Naive thymus-derived CD4-positive, alpha-beta T cell (primary cell): ENCODE data around the gene SUPT7L. TPM values are rescaled to one million over a fixed set of nuclear protein-coding genes. Genes with fewer than 3 reads are reported as not detected.
"Not testable (repeated sequence)": the region's sequence is repeated elsewhere in the genome, so short reads cannot be mapped to it uniquely, and the experiment has no call there.

Experiments
- ATAC-seq: fragments of 150-1000 bp; cut with Tn5 transposase; 2 replicates; pipeline ENCODE4 v1.10.0; 2021; ENCODE audit warnings: mild to moderate bottlenecking, moderate library complexity
- CTCF ChIA-PET: fragments of 350-600 bp; sonication (Branson Sonifier 250); formaldehyde crosslinking; loops from one replicate; lab custom pipeline; 2021; ENCODE audit warnings: antibody characterized with exemption; lab: Charles Lee
- POLR2A ChIA-PET: fragments of 350-600 bp; sonication (Branson Sonifier 250); formaldehyde crosslinking; loops from one replicate; lab custom pipeline; 2021; ENCODE audit warnings: antibody characterized with exemption, inconsistent platforms; lab: Charles Lee
- DNase-seq, 9 donors: peaks; one replicate each; pipeline versions ENCODE4 v3.0.0 to v3.0.0-alpha.2; 2020 to 2022; ENCODE audit warnings: mixed read lengths in 1 of 9
- H3K27ac ChIP-seq: one replicate; pipeline ENCODE4 v1.7.0; 2013; ENCODE audit warnings: mild to moderate bottlenecking, low read depth, low read length, moderate library complexity
- H3K27me3 ChIP-seq, 2 donors: one replicate each; pipeline ENCODE4 v1.7.0; 2013; ENCODE audit warnings: low read length in 2 of 2, mild to moderate bottlenecking in 2 of 2, moderate library complexity in 2 of 2; ENCODE audit not compliant: control insufficient read depth in 2 of 2, insufficient read depth in 2 of 2
- H3K36me3 ChIP-seq, 3 experiments: 1 replicate in 2 of 3; 2 replicates in 1 of 3; pipeline ENCODE4 v1.7.0; 2013; ENCODE audit warnings: low read length in 3 of 3, mild to moderate bottlenecking in 3 of 3, moderate library complexity in 1 of 3; ENCODE audit not compliant: insufficient read depth in 3 of 3, control insufficient read depth in 2 of 3
- H3K4me1 ChIP-seq, 2 donors: one replicate each; pipeline ENCODE4 v1.7.0; 2013; ENCODE audit warnings: low read length in 2 of 2, mild to moderate bottlenecking in 2 of 2, moderate library complexity in 1 of 2; ENCODE audit not compliant: control insufficient read depth in 2 of 2, insufficient read depth in 2 of 2
- H3K4me3 ChIP-seq: 2 replicates; pipeline ENCODE4 v1.7.0; 2013; ENCODE audit warnings: mild to moderate bottlenecking, low read length
- H3K9me3 ChIP-seq, 3 experiments: 1 replicate in 2 of 3; 2 replicates in 1 of 3; pipeline ENCODE4 v1.7.0; 2013; ENCODE audit warnings: low read length in 3 of 3; ENCODE audit not compliant: control insufficient read depth in 2 of 3
- H3K27ac Mint-ChIP-seq, 9 donors: one replicate each; pipeline ENCODE4 v1.8.0; 2020 to 2022; ENCODE audit warnings: mixed read lengths in 9 of 9, mild to moderate bottlenecking in 8 of 9, moderate library complexity in 5 of 9, inconsistent platforms in 2 of 9
- H3K27me3 Mint-ChIP-seq, 5 donors: one replicate each; pipeline ENCODE4 v1.8.0; 2021 to 2022; ENCODE audit warnings: mixed read lengths in 5 of 5, mild to moderate bottlenecking in 1 of 5
- H3K36me3 Mint-ChIP-seq, 5 donors: one replicate each; pipeline ENCODE4 v1.8.0; 2020 to 2022; ENCODE audit warnings: mixed read lengths in 5 of 5, mild to moderate bottlenecking in 3 of 5, inconsistent platforms in 1 of 5
- H3K4me1 Mint-ChIP-seq, 7 donors: one replicate each; pipeline ENCODE4 v1.8.0; 2020 to 2022; ENCODE audit warnings: mixed read lengths in 7 of 7, mild to moderate bottlenecking in 3 of 7, inconsistent platforms in 1 of 7
- H3K4me3 Mint-ChIP-seq, 10 donors: one replicate each; pipeline ENCODE4 v1.8.0; 2020 to 2022; ENCODE audit warnings: mild to moderate bottlenecking in 10 of 10, mixed read lengths in 10 of 10, moderate library complexity in 6 of 10, inconsistent platforms in 2 of 10
- H3K9me3 Mint-ChIP-seq, 11 donors: one replicate each; pipeline ENCODE4 v1.8.0; 2020 to 2022; ENCODE audit warnings: mixed read lengths in 11 of 11, mild to moderate bottlenecking in 4 of 11, inconsistent platforms in 1 of 11, moderate library complexity in 1 of 11
- intact Hi-C, 2 donors: fragments of 100-400 bp; cut with micrococcal nuclease; formaldehyde crosslinking; loops; one replicate each; pipeline ENCODE4 v1.15.1; 2023
- polyA plus RNA-seq, 2 donors: library from polyadenylated mRNA; unstranded; fragments of 300-500 nt; fragmentation: Illumina TruSeq; gene quantifications; one replicate each; pipeline ENCODE4 v1.2.3, GENCODE V29; 2021
- total RNA-seq, 6 experiments: library from RNA in 5 of 6; stranded (reverse) in 5 of 6; gene quantifications; 1 replicate in 5 of 6; 2 replicates in 1 of 6; pipeline ENCODE4 v1.2.3 and lab custom pipeline; 2021 to 2026

SUPT7L gene
- total and polyA plus RNA-seq, 7 experiments from 2014 or later: 19.0 to 58.6 (median 42.9) TPM

- no peaks in the 10 kb centered on the region for H3K9me3 ChIP-seq
- POLR2A ChIA-PET: no interaction called here
- peaks cover 0 to 17% of the 10 kb centered on the region in 2 donors for H3K4me1 ChIP-seq
- H3K27ac ChIP-seq: no peak overlapping the region
- no peaks in the 10 kb centered on the region for H3K27me3 ChIP-seq
- Mint-ChIP-seq H3K36me3 (peaks cover 5 to 44% (median 19%) of the 10 kb centered on the region in 5 donors), H3K4me3 (no peak overlapping the region), H3K27me3 (no peaks in the 10 kb centered on the region), H3K4me1 (peaks cover 0 to 17% (median 7%) of the 10 kb centered on the region in 7 donors), H3K27ac (no peak overlapping the region), H3K9me3 (no peaks in the 10 kb centered on the region)
- ATAC-seq: no peak
- DNase-seq: no peak
- CTCF ChIA-PET: interaction anchor here (3.1 kb wide), 1 partner anchor 15 kb away, joined by 10 read pairs; no protein-coding TSS in a partner anchor
- intact Hi-C loops: no loop called here
- H3K36me3 ChIP-seq: peaks cover 0 to 31% (median 17%) of the 10 kb centered on the region in 3 experiments
- no peak overlapping the region for H3K4me3 ChIP-seq
Measured at GRCh38 chr2:27689424-27689823, 26.0 kb upstream of the SUPT7L start.

DNA sequence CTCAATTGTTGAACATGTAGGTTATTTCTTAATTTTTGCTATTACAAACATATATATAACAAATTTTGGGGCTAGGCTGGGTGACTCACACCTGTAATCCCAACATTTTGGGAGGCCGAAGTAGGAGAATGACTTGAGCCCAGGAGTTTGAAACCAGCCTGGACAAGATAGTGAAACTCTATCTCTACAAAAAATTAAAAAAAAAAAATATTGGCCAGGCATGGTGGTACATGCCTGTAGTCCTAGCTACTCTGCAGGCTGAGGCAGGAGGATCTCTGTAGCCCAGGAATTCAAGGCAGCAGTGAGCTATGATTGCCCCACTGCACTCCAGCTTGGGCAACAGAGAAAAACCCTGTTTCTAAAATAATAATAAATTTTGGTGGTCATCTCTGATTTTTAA lies 23.8 kb upstream of the SUPT7L start:
- CTCF ChIA-PET: interaction anchor here (0.6 to 0.7 kb wide), 2 partner anchors 9 to 39 kb away, joined by 4 to 5 read pairs; no protein-coding TSS in a partner anchor
- Histone ChIP-seq H3K9me3 (no peaks in the 10 kb centered on the region), H3K4me3 (no peak overlapping the region), H3K27me3 (no peaks in the 10 kb centered on the region), H3K27ac (no peak overlapping the region), H3K36me3 (peaks cover 0 to 38% (median 17%) of the 10 kb centered on the region in 3 experiments), H3K4me1 (peaks cover 0 to 28% of the 10 kb centered on the region in 2 donors)
- H3K36me3 Mint-ChIP-seq: peaks cover under 1 to 35% (median 22%) of the 10 kb centered on the region in 5 donors
- no peak overlapping the region for H3K4me3 Mint-ChIP-seq
- H3K27ac Mint-ChIP-seq: no peak overlapping the region
- no peaks in the 10 kb centered on the region for H3K9me3 Mint-ChIP-seq
- ATAC-seq (no peak), DNase-seq (no peak)
- intact Hi-C loops: no loop called here
- peaks cover 5 to 26% (median 13%) of the 10 kb centered on the region in 7 donors for H3K4me1 Mint-ChIP-seq
- POLR2A ChIA-PET: interaction anchor here (0.6 kb wide), 1 partner anchor 878 kb away, joined by 4 read pairs; no protein-coding TSS in a partner anchor
- H3K27me3 Mint-ChIP-seq: no peaks in the 10 kb centered on the region

GRCh38 chr2:27685577-27685976 lies 22.2 kb upstream of the SUPT7L start:
- Histone ChIP-seq H3K27me3 (no peaks in the 10 kb centered on the region), H3K9me3 (no peaks in the 10 kb centered on the region), H3K4me3 (no peak overlapping the region), H3K36me3 (peaks cover 0 to 50% (median 17%) of the 10 kb centered on the region in 3 experiments), H3K4me1 (peaks cover 0 to 28% of the 10 kb centered on the region in 2 donors), H3K27ac (no peak overlapping the region)
- H3K36me3 Mint-ChIP-seq: peaks cover 4 to 27% (median 18%) of the 10 kb centered on the region in 5 donors
- H3K9me3 Mint-ChIP-seq: no peaks in the 10 kb centered on the region
- CTCF ChIA-PET: no interaction called here
- peak overlapping the region in 2 of 9 donors; percentile 63 to 76 for H3K27ac Mint-ChIP-seq
- no peaks in the 10 kb centered on the region for H3K27me3 Mint-ChIP-seq
- peak overlapping the region in 1 of 10 donors; percentile 37 for H3K4me3 Mint-ChIP-seq
- H3K4me1 Mint-ChIP-seq: peaks cover 5 to 25% (median 13%) of the 10 kb centered on the region in 7 donors
- intact Hi-C loops: no loop called here
- POLR2A ChIA-PET: no interaction called here
- ATAC-seq: no peak
- DNase-seq: no peak

DNA sequence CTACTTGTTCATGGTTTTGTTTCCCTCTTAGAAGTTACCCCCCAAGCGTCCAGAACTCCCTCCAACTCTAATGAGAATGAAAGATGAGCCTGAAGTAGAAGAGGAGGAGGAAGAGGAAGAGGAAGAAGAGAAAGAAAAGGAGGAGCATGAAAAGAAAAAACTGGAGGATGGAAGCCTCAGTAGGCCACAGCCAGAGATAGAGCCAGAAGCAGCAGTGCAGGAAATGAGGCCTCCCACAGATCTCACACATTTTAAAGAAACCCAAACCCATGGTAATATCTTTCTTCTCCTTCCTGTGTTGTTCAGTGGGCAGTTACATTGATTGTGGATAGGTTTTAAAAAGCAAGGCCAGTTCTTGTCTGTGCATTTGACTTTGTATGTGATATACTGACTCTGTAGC lies 21.6 kb upstream of the SUPT7L start:
- ATAC-seq: peak; percentile 36
- H3K27ac Mint-ChIP-seq: peak overlapping the region in 5 of 9 donors; percentile 14 to 76 (median 63)
- POLR2A ChIA-PET: interaction anchor here (1.3 kb wide), 1 partner anchor 22 kb away, joined by 5 read pairs; the partner anchor contains the start of genes SLC4A1AP and SUPT7L

DNA sequence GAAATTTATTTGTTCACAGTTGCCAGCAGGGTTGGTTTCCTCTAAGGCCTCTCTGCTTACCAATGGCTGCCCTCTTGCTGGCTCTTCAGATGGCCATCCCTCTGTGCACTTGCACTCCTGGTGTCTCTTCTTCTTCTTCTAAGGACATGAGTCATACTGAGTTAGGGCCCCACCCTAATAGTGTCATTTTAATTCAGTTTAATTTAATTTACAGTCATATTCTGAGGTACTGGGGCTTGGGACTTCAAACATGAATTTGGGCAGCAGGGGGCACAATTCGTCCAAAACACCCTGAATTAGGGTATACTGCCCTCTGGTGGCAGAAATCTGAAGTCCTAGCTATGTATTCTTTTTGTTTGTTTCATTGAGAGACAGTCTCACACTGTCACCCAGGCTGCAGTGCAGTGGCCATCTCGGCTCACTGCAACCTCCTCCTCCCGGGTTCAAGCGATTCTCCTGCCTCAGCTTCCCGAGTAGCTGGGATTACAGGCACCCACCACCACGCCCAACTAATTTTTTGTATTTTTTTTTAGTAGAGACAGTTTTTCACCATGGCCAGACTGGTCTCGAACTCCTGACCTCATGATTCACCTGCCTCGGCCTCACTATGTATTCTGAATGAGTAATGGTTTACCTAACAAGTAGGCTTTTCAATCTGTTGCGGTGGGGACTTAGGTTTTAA lies 20.1 kb upstream of the SUPT7L start:
- no peaks in the 10 kb centered on the region for H3K9me3 Mint-ChIP-seq
- no peaks in the 10 kb centered on the region for H3K27me3 Mint-ChIP-seq
- intact Hi-C loops: loop anchor here (1.0 to 5.0 kb wide), 6 partner anchors 20 to 769 kb away; partner anchors contain the start of genes SLC4A1AP (in 2 of the 2), SUPT7L (in 2 of the 2), IFT172 (in 1 of the 2) and PPM1G (in 1 of the 2)
- H3K27ac Mint-ChIP-seq: peak overlapping the region; percentile 35 to 78 (median 66)
- DNase-seq (peak; percentile 54 to 90 (median 82)), ATAC-seq (peak; percentile 98)
- H3K4me1 Mint-ChIP-seq: peaks cover 5 to 25% (median 13%) of the 10 kb centered on the region in 7 donors
- peaks cover 0 to 28% of the 10 kb centered on the region in 2 donors for H3K4me1 ChIP-seq
- H3K27me3 ChIP-seq: no peaks in the 10 kb centered on the region
- H3K27ac ChIP-seq: no peak overlapping the region
- H3K4me3 Mint-ChIP-seq: peak overlapping the region in 1 of 10 donors; percentile 35
- no peak overlapping the region for H3K4me3 ChIP-seq
- no peaks in the 10 kb centered on the region for H3K9me3 ChIP-seq
- H3K36me3 ChIP-seq: peaks cover 0 to 64% (median 25%) of the 10 kb centered on the region in 3 experiments
- CTCF ChIA-PET: interaction anchor here (0.6 to 3.3 kb wide), 23 partner anchors 8 to 822 kb away, joined by 3 to 15 read pairs (median 3); partner anchors contain the start of gene NRBP1
- peaks cover 7 to 26% (median 17%) of the 10 kb centered on the region in 5 donors for H3K36me3 Mint-ChIP-seq
- POLR2A ChIA-PET: interaction anchor here (0.8 to 1.5 kb wide), 7 partner anchors 18 to 274 kb away, joined by 3 to 5 read pairs (median 3); partner anchors contain the start of genes NRBP1, PPM1G, SLC4A1AP and SUPT7L

More for the DNA sequence above, 21.6 kb upstream of the SUPT7L start:
- H3K27me3 ChIP-seq, intact Hi-C loops, H3K27me3 Mint-ChIP-seq, H3K9me3 ChIP-seq, H3K9me3 Mint-ChIP-seq, DNase-seq, H3K4me3 ChIP-seq, H3K27ac ChIP-seq: not testable (repeated sequence)
- CTCF ChIA-PET: interaction anchor here (0.6 to 1.5 kb wide), 3 partner anchors 51 to 626 kb away, joined by 4 to 5 read pairs (median 4); no protein-coding TSS in a partner anchor
- Histone ChIP-seq H3K36me3 (peaks cover 0 to 54% (median 18%) of the 10 kb centered on the region in 3 experiments), H3K4me1 (peaks cover 0 to 28% of the 10 kb centered on the region in 2 donors)
- H3K4me1 Mint-ChIP-seq: peaks cover 5 to 25% (median 13%) of the 10 kb centered on the region in 7 donors
- H3K4me3 Mint-ChIP-seq: peak overlapping the region in 2 of 10 donors; percentile 37 to 40
- H3K36me3 Mint-ChIP-seq: peaks cover 4 to 26% (median 17%) of the 10 kb centered on the region in 5 donors

DNA sequence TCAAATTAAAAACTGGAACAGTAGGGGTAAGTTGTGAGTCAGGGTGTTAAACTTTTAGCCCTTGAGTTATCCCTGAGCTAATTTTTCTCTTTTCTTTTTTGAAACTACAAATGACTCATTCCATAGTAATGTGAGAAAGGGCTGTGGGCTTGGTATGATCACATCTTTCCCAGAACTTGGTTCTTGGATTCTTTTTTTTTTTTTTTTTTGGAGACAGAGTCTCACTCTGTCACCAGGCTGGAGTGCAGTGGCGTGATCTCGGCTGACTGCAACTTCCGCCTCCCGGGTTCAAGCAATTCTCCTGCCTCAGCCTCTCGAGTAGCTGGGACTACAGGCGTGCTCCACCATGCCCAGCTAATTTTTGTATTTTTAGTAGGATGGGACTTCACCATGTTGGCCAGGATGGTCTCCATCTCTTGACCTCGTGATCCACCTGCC lies 18.9 kb upstream of the SUPT7L start:
- Mint-ChIP-seq H3K27ac (peak overlapping the region in 2 of 9 donors; percentile 39 to 61), H3K36me3 (peaks cover 10 to 27% (median 22%) of the 10 kb centered on the region in 5 donors), H3K4me1 (peaks cover 5 to 25% (median 13%) of the 10 kb centered on the region in 7 donors)
- H3K9me3 Mint-ChIP-seq, H3K27me3 Mint-ChIP-seq, H3K4me3 ChIP-seq, H3K27ac ChIP-seq, POLR2A ChIA-PET, H3K27me3 ChIP-seq, ATAC-seq, H3K4me3 Mint-ChIP-seq, H3K9me3 ChIP-seq, DNase-seq: not testable (repeated sequence)
- peaks cover 9 to 69% (median 33%) of the 10 kb centered on the region in 3 experiments for H3K36me3 ChIP-seq
- CTCF ChIA-PET: interaction anchor here (0.7 to 3.3 kb wide), 8 partner anchors 9 to 720 kb away, joined by 3 to 15 read pairs (median 6); partner anchors contain the start of genes NRBP1, SLC4A1AP and SUPT7L
- peaks cover 0 to 28% of the 10 kb centered on the region in 2 donors for H3K4me1 ChIP-seq
- intact Hi-C loops: loop anchor here (2.0 to 5.0 kb wide), 3 partner anchors 20 to 274 kb away; partner anchors contain the start of genes IFT172 (in 1 of the 2), PPM1G (in 1 of the 2), SLC4A1AP (in 1 of the 2) and SUPT7L (in 1 of the 2)
